GM12878 (cell line): Measurements from ENCODE around the gene TIMP2. TPM values are rescaled to one million over a fixed set of nuclear protein-coding genes. Genes with fewer than 3 reads are reported as not detected.

Source experiments
- ATAC-seq: fragments of 200-7000 bp; cut with Tn5 transposase; 3 replicates; pipeline ENCODE4 v1.9.1; 2020; ENCODE audit warnings: mild to moderate bottlenecking, moderate library complexity
- BruUV-seq: library from RNA; stranded (reverse); fragments of 400-500 nt; replicated peaks from 2 replicates; lab custom pipeline; 2021; lab: Mats Ljungman, UMichigan
- CTCF ChIA-PET: fragments of 300-600 bp; sonication (Branson Sonifier 250); formaldehyde crosslinking; extraction: SDS; loops from one replicate; lab custom pipeline; 2021; ENCODE audit warnings: inconsistent platforms; lab: Yijun Ruan, JAX
- POLR2A ChIA-PET: fragments of 350-600 bp; formaldehyde crosslinking; extraction: SDS; loops from one replicate; lab custom pipeline; 2021; ENCODE audit warnings: inconsistent platforms; lab: Charles Lee
- RAD21 ChIA-PET: fragments of 300-600 bp; sonication (Branson Sonifier 250); formaldehyde crosslinking; loops from one replicate; lab custom pipeline; 2023; ENCODE audit warnings: antibody characterized with exemption; ENCODE audit not compliant: unreplicated experiment; lab: Charles Lee
- SMC1A ChIA-PET: fragments of 300-600 bp; sonication (Branson Sonifier 250); formaldehyde crosslinking; loops from one replicate; lab custom pipeline; 2023; ENCODE audit not compliant: unreplicated experiment, uncharacterized antibody; lab: Charles Lee
- DNase-seq: peaks from one replicate; pipeline ENCODE4 v3.0.0-alpha.2; 2011; ENCODE audit warnings: low read depth, low spot score
- FAIRE-seq: peaks from 3 replicates; lab custom pipeline; 2011; peaks lifted over from hg19 to GRCh38; lab: Jason Lieb, UNC
- H2AFZ ChIP-seq: 2 replicates; pipeline ENCODE4 v1.6.0; 2011; ENCODE audit warnings: low read depth, low read length, control low read depth; ENCODE audit not compliant: control insufficient read depth
- H3K27ac ChIP-seq: 2 replicates; pipeline ENCODE4 v1.5.1; 2011; ENCODE audit warnings: control low read depth; ENCODE audit not compliant: control insufficient read depth, insufficient read depth
- H3K27me3 ChIP-seq, 2 experiments: replicated peaks in 1 of 2; 2 replicates each; pipeline versions ENCODE4 v1.6.0 to v1.6.1; 2011; ENCODE audit warnings: low read length in 1 of 2; ENCODE audit not compliant: control insufficient read depth in 2 of 2, insufficient read depth in 2 of 2
- H3K36me3 ChIP-seq, 2 experiments: 2 replicates each; pipeline ENCODE4 v1.5.1; 2011; ENCODE audit warnings: low read length in 1 of 2; ENCODE audit not compliant: control insufficient read depth in 2 of 2, insufficient read depth in 2 of 2
- H3K4me1 ChIP-seq: 2 replicates; pipeline ENCODE4 v1.6.1; 2011; ENCODE audit warnings: mild to moderate bottlenecking, low read length, moderate library complexity, mixed read lengths; ENCODE audit not compliant: control insufficient read depth, insufficient read depth
- H3K4me2 ChIP-seq: 2 replicates; pipeline ENCODE4 v1.6.0; 2011; ENCODE audit warnings: control low read depth; ENCODE audit not compliant: control insufficient read depth, insufficient read depth
- H3K4me3 ChIP-seq: fragments of 200-600 bp; sonication (generic); 2 replicates; pipeline ENCODE4 v1.5.1; 2016
- H3K79me2 ChIP-seq: 2 replicates; pipeline ENCODE4 v1.6.0; 2011; ENCODE audit warnings: low read length; ENCODE audit not compliant: control insufficient read depth, insufficient read depth
- H3K9ac ChIP-seq: 2 replicates; pipeline ENCODE4 v1.8.0; 2011; ENCODE audit warnings: low read length, control low read depth, mixed read lengths; ENCODE audit not compliant: control insufficient read depth, insufficient read depth
- H3K9me3 ChIP-seq: replicated peaks from 3 replicates; pipeline ENCODE4 v1.5.1; 2011; ENCODE audit warnings: mild to moderate bottlenecking, low read length; ENCODE audit not compliant: control insufficient read depth, insufficient read depth
- H4K20me1 ChIP-seq: 2 replicates; pipeline ENCODE4 v1.6.0; 2011; ENCODE audit not compliant: control insufficient read depth, insufficient read depth
- ASH2L ChIP-seq: fragments of 300-600, 200-600 bp; sonication (generic); IDR thresholded peaks from 2 replicates; pipeline ENCODE4 v1.6.1; 2017; ENCODE audit warnings: low read depth, mild to moderate bottlenecking, borderline replicate concordance
- E2F4 ChIP-seq: IDR thresholded peaks from 2 replicates; pipeline ENCODE4 v1.6.1; 2012; ENCODE audit warnings: low read depth, low read length, improper control_type of control experiment
- REST ChIP-seq: IDR thresholded peaks from 2 replicates; pipeline ENCODE4 v1.6.1; 2012; ENCODE audit warnings: mild to moderate bottlenecking, low read depth, low read length
- SMAD1 ChIP-seq: fragments of 450-650 bp; IDR thresholded peaks from 2 replicates; pipeline ENCODE4 v1.6.1; 2018; ENCODE audit warnings: mild to moderate bottlenecking, low read depth; ENCODE audit not compliant: partially characterized antibody
- YY1 ChIP-seq: IDR thresholded peaks from 2 replicates; pipeline ENCODE4 v1.6.1; 2011; ENCODE audit warnings: low read depth, mild to moderate bottlenecking, low read length
- ZNF384 ChIP-seq: IDR thresholded peaks from 2 replicates; pipeline ENCODE4 v1.6.1; 2012; ENCODE audit warnings: low read depth, mild to moderate bottlenecking, low read length, improper control_type of control experiment, borderline replicate concordance
- WGBS: methylation state at CpG from one replicate; pipeline ENCODE4 v1.1.6; 2016; ENCODE audit warnings: low lambda C conversion rate; ENCODE audit not compliant: insufficient replicate concordance, insufficient coverage; ENCODE audit errors: missing lambda C conversion rate; 5-methylcytosine and 5-hydroxymethylcytosine counted together
- in situ Hi-C: fragments of 300-500 bp; cut with MboI; formaldehyde crosslinking; loops from 9 replicates; pipeline ENCODE4 v1.14.3; 2018; ENCODE audit warnings: mixed read lengths
- intact Hi-C: fragments of 100-400 bp; cut with micrococcal nuclease; formaldehyde crosslinking; loops from one replicate; pipeline ENCODE4 v1.14.2; 2022; ENCODE audit not compliant: unreplicated experiment
- polyA plus RNA-seq, 11 experiments: library from polyadenylated mRNA; depleted of rRNA in 4 of 11; unstranded in 6 of 11; stranded (reverse) in 5 of 11; fragments of >200 nt; fragmentation: Nextera tagmentation in 4 of 11; fragmentation: Illumina TruSeq in 1 of 11; extraction: Ambion mirVana in 4 of 11; extraction: Trizol in 1 of 11; gene quantifications; 1 replicate in 1 of 11; 2 replicates in 10 of 11; pipeline versions ENCODE4 v1.2.1 to v1.2.3, GENCODE V29; 2011 to 2016; ENCODE audit warnings: inconsistent platforms in 2 of 11, missing spikeins in 2 of 11, low read depth in 1 of 11
- total RNA-seq, 4 experiments: library from RNA; depleted of rRNA in 3 of 4; stranded (reverse); fragments of >200 nt in 3 of 4; fragmentation: Illumina TruSeq in 1 of 4; extraction: Trizol in 1 of 4; gene quantifications; 2 replicates each; pipeline versions ENCODE4 v1.2.1 to v1.2.3, GENCODE V29; 2013 to 2021

Gene TIMP2
- total and polyA plus RNA-seq, 10 of the 15 experiments (the other 5 are each of a cell fraction or from before 2014, with no cell fraction given), result 0.03 to 0.41 (median 0.04) TPM; not detected in 7

- CTCF ChIA-PET, result no interaction called here
Observed at GRCh38 chr17:78834571-78834970, 90.6 kb downstream of the TIMP2 start.

More at GRCh38 chr17:78834571-78834970, 90.6 kb downstream of the TIMP2 start:
- in situ Hi-C loops, result no loop called here
- TF ChIP-seq YY1, result no peak
- TF ChIP-seq ZNF384, result no peak
- TF ChIP-seq SMAD1, result no peak
- TF ChIP-seq E2F4, result no peak
- no peak for TF ChIP-seq ASH2L
- no peak for TF ChIP-seq REST
- TF ChIP-seq, all 136 proteins: peak for 0
- ATAC-seq (no peak), DNase-seq (no peak), FAIRE-seq (no peak)
- Histone ChIP-seq H4K20me1 (no peaks in the 10 kb centered on the region; the same call in 1 of the 2 replicates), H3K79me2 (peaks cover 32% of the 10 kb centered on the region), H3K4me3 (no peak overlapping the region), H3K4me2 (no peak overlapping the region), H3K4me1 (no peaks in the 10 kb centered on the region), H3K36me3 (peaks cover 17 to 41% of the 10 kb centered on the region in 2 experiments), H3K27me3 (no peaks in the 10 kb centered on the region), H3K27ac (no peak overlapping the region), H3K9ac (no peak overlapping the region), H3K9me3 (no peaks in the 10 kb centered on the region), H2AFZ (no peak overlapping the region)
- ChIA-PET POLR2A (no interaction called here), RAD21 (no interaction called here), SMC1A (no interaction called here)
- no TSS peak for BruUV-seq
- intact Hi-C loops, result no loop called here
- WGBS, result 96% methylated on average over 8 of the region's 8 CpGs
